Measurements from ENCODE around the gene NEBL.

NEBL gene

DNA sequence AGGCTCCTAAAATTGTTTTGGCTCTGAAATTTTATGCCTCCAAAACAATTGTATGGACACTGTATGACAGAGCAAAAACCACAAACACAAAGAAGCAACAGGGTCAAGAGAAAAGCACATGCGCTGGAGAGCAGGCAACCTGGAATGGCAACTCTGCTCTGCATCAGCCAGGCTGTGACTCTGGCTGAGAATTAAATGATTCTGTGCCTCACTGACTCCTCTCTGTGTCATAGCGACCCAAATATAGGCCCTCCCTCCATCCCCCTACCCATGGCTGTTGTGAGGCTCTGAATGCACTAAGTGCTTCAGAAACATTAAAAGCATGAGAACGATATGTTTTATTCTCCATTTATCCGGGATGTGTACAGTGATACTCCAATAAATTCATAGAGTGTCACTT is 24.9 kb upstream of the NEBL start:
- Mint-ChIP-seq H3K27me3 (no peaks in the 10 kb centered on the region), H3K4me1 (no peaks in the 10 kb centered on the region), H3K27ac (ENCODE audit: low read depth) (no peak overlapping the region), H3K9me3 (peaks cover 8% of the 10 kb centered on the region), H3K36me3 (ENCODE audit: insufficient read depth) (peaks cover 3% of the 10 kb centered on the region), H3K4me3 (no peak overlapping the region)
- ATAC-seq (replicated peaks; ENCODE audit: extremely low read depth, poor library complexity, severe bottlenecking) (no peak), DNase-seq (ENCODE audit: low spot score in 2 of 2) (no peak)

DNA sequence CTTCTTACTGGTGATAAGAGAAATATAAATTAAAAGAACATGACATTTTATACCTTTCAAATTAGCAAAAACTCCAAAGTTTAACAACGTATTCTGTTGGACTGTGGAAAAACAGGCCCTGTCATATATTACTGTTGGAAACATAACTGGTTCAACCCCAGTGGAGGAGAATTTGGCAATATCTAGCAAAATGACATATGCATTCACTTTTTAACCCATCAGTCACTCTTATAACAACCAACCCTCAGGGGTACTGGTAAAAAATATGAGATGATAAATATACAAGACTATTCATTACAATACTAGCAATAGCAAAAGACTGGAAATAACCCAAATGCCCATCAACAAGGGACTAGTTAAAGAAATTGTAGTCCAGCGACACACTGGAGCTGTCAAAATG is 22.9 kb upstream of the NEBL start:
- Mint-ChIP-seq H3K27ac (ENCODE audit: low read depth) (no peak overlapping the region), H3K36me3 (ENCODE audit: insufficient read depth) (peaks cover 3% of the 10 kb centered on the region), H3K9me3 (no peaks in the 10 kb centered on the region)

DNA sequence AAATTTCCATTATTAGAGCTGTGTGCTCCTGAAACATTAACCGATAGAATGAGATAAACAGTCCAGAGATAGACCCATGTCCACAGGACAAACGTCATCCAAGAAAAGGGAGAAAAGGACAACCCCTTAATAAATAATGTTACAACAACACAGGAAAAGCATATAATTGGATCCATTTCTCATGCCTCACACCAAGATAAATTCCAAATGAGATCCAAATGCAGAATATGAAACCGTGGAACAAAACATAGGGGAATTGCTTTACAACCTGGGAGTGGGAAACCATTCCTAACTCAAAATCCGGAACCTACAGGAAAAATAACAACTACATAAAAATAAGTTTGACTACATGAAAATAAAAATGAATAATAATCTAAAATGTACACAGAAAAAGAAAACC is 22.4 kb upstream of the NEBL start:
- no peak for DNase-seq (ENCODE audit: low spot score in 2 of 2)
- no peaks in the 10 kb centered on the region for H3K9me3 Mint-ChIP-seq
- no peak overlapping the region for H3K27ac Mint-ChIP-seq (ENCODE audit: low read depth)
- H3K36me3 Mint-ChIP-seq (ENCODE audit: insufficient read depth): peaks cover 3% of the 10 kb centered on the region
- H3K4me3 Mint-ChIP-seq: no peak overlapping the region
- H3K4me1 Mint-ChIP-seq: no peaks in the 10 kb centered on the region
- ATAC-seq (replicated peaks; ENCODE audit: extremely low read depth, poor library complexity, severe bottlenecking): no peak
- no peaks in the 10 kb centered on the region for H3K27me3 Mint-ChIP-seq

More for the DNA sequence above, 22.9 kb upstream of the NEBL start:
- no peaks in the 10 kb centered on the region for H3K4me1 Mint-ChIP-seq
- no peaks in the 10 kb centered on the region for H3K27me3 Mint-ChIP-seq
- H3K4me3 Mint-ChIP-seq: no peak overlapping the region
- no peak for ATAC-seq (replicated peaks; ENCODE audit: extremely low read depth, poor library complexity, severe bottlenecking)
- DNase-seq (ENCODE audit: low spot score in 2 of 2): no peak

DNA sequence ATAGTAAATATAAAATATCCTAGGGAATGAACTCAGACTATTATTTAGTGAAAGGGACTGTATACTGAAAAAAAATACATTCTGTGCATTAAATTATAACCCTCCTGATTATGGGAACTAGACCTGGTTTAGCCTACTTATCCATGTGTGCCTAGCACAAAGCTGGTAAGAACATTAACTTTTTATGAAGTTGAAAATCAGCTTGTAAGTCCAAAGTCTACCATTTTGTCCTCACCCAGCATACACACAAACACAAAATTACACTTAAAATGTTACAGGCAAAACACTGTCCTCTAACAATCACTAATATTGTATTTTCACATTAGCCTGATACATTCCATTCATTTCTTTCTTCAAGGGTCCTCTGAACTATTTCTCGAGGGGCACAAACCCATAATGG is 19.9 kb upstream of the NEBL start:
- no peak for ATAC-seq (replicated peaks; ENCODE audit: extremely low read depth, poor library complexity, severe bottlenecking)
- Mint-ChIP-seq H3K27me3 (no peaks in the 10 kb centered on the region), H3K36me3 (ENCODE audit: insufficient read depth) (peaks cover 3% of the 10 kb centered on the region), H3K4me1 (no peaks in the 10 kb centered on the region), H3K9me3 (peaks cover 8% of the 10 kb centered on the region), H3K27ac (ENCODE audit: low read depth) (no peak overlapping the region), H3K4me3 (no peak overlapping the region)
- no peak for DNase-seq (ENCODE audit: low spot score in 2 of 2)

DNA sequence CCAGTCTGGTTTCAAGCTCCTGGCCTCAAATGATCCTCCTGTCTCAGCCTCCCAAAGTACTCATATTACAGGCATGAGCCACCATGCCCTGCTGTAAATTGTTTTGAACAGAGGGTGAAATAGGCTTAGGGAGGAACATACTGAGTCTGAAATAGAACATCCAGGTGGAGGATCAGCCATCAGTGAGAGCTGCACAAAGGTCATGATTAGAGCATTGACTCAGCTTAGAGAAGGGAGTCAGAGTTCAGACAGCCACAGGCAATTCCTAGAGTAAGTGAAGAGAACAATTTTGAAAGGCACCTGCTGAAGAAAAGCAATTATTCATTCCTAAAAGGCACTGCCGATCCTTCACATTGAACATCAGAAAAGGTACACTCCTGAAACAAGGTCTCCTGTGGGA is 15.9 kb upstream of the NEBL start:
- Mint-ChIP-seq H3K36me3 (ENCODE audit: insufficient read depth) (no peaks in the 10 kb centered on the region), H3K27me3 (no peaks in the 10 kb centered on the region), H3K27ac (ENCODE audit: low read depth) (no peak overlapping the region), H3K9me3 (peaks cover 8% of the 10 kb centered on the region), H3K4me1 (no peaks in the 10 kb centered on the region), H3K4me3 (no peak overlapping the region)
- no peak for DNase-seq (ENCODE audit: low spot score in 2 of 2)
- ATAC-seq (replicated peaks; ENCODE audit: extremely low read depth, poor library complexity, severe bottlenecking): no peak

DNA sequence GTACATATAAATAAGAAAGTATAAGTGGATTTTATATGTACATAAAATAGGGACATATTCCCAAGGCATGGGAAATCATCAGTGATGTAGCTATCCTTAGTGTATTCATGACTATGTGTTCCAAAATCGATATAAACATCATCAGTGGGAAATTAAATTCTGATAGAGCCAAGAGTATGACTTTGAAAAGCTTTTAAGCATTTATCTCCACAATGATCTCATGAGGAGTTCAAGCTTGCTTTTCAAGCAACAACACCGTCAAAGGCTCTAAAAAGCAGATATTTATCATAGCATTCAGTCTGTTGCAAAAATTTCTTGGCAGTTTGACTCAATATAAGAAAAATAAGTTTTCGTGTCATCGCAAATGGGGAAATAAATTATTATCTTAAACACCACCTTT is 14.5 kb upstream of the NEBL start:
- H3K4me3 Mint-ChIP-seq: no peak overlapping the region
- no peaks in the 10 kb centered on the region for H3K36me3 Mint-ChIP-seq (ENCODE audit: insufficient read depth)
- H3K27ac Mint-ChIP-seq (ENCODE audit: low read depth): no peak overlapping the region
- no peak for DNase-seq (ENCODE audit: low spot score in 2 of 2)
- H3K27me3 Mint-ChIP-seq: no peaks in the 10 kb centered on the region
- ATAC-seq (replicated peaks; ENCODE audit: extremely low read depth, poor library complexity, severe bottlenecking): no peak
- H3K9me3 Mint-ChIP-seq: peaks cover 8% of the 10 kb centered on the region
- no peaks in the 10 kb centered on the region for H3K4me1 Mint-ChIP-seq

DNA sequence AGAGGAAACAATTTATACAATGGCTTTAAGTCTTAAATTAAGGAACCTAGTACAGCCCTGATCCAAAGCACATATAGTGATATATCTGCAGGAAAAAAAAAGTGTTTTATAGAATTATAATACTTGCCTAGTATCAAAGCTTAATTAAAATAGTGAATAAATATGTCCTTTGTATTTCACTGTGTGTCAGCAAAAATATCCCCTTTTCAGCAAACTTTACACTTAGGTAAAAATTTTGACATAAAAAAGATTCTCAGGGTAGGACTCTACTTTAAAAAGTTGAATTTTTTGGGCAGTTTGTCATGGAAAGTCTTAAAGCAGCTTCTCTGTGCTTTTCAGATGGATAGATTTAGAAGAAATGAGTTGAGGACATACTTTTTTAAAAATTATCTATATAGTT is 12.7 kb upstream of the NEBL start:
- ATAC-seq (replicated peaks; ENCODE audit: extremely low read depth, poor library complexity, severe bottlenecking): no peak
- H3K36me3 Mint-ChIP-seq (ENCODE audit: insufficient read depth): no peaks in the 10 kb centered on the region
- H3K9me3 Mint-ChIP-seq: peaks cover 8% of the 10 kb centered on the region
- H3K4me1 Mint-ChIP-seq: no peaks in the 10 kb centered on the region
- DNase-seq (ENCODE audit: low spot score in 2 of 2): no peak
- H3K27ac Mint-ChIP-seq (ENCODE audit: low read depth): no peak overlapping the region
- no peak overlapping the region for H3K4me3 Mint-ChIP-seq
- no peaks in the 10 kb centered on the region for H3K27me3 Mint-ChIP-seq

DNA sequence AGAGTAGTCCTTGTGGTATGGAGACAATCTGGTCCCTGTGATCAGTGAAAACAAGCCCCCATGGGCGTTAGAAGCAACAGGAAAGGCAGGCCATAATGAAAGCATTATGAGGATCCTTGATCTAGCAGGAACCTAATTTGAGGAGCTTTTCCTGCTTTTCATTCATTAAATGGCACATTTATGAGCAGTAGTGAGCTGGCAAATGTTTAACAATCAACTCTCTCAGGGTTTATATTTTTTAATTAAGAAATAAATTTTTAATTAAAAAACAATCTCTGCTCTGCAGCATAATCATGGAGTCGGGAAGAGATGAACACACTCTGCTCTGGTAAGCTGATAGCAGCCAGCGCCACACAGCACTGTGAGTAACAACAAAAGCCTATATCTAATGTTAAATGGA is 11.3 kb upstream of the NEBL start:
- H3K36me3 Mint-ChIP-seq (ENCODE audit: insufficient read depth): no peaks in the 10 kb centered on the region
- no peak for ATAC-seq (replicated peaks; ENCODE audit: extremely low read depth, poor library complexity, severe bottlenecking)
- H3K4me1 Mint-ChIP-seq: no peaks in the 10 kb centered on the region
- H3K4me3 Mint-ChIP-seq: no peak overlapping the region
- H3K27me3 Mint-ChIP-seq: no peaks in the 10 kb centered on the region
- H3K27ac Mint-ChIP-seq (ENCODE audit: low read depth): no peak overlapping the region
- peaks cover 10% of the 10 kb centered on the region for H3K9me3 Mint-ChIP-seq
- DNase-seq (ENCODE audit: low spot score in 2 of 2): no peak

DNA sequence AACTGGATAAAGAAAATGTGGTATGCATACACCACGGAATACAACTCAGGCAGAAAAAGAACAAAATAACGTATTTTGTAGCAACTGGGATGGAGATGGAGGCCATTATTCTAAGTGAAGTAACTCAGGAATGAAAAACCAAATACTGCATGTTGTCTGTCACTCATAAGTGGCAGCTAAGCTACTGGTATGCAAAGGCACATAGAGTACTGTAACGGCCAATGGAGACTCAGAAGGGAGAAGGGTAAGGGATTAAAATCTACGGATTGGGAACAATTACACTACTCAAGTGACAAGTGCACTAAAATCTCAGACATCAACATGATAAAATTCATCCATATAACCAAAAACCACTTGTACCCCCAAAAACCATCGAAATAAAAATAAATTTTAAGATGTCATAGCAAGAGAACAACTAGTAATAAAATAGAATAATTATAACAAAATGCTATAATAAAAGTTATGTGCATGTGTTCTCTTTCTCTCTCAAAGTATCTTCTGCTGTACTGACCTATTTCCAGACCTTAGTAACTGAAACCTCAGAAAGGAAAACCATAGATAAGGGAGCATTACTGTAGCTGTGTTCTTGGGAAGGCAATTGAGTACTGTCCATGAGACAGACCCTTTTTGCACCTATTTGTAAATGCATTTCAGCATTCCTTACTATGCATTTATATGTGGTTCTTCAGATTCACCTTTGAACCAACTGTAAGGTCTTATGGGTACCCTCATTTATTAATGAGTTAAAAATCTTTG is 6.7 kb upstream of the NEBL start:
- Mint-ChIP-seq H3K27ac (ENCODE audit: low read depth) (no peak overlapping the region), H3K27me3 (no peaks in the 10 kb centered on the region), H3K4me1 (no peaks in the 10 kb centered on the region), H3K4me3 (no peak overlapping the region), H3K36me3 (ENCODE audit: insufficient read depth) (no peaks in the 10 kb centered on the region), H3K9me3 (peaks cover 5% of the 10 kb centered on the region)
- no peak for ATAC-seq (replicated peaks; ENCODE audit: extremely low read depth, poor library complexity, severe bottlenecking)
- no peak for DNase-seq (ENCODE audit: low spot score in 2 of 2)

DNA sequence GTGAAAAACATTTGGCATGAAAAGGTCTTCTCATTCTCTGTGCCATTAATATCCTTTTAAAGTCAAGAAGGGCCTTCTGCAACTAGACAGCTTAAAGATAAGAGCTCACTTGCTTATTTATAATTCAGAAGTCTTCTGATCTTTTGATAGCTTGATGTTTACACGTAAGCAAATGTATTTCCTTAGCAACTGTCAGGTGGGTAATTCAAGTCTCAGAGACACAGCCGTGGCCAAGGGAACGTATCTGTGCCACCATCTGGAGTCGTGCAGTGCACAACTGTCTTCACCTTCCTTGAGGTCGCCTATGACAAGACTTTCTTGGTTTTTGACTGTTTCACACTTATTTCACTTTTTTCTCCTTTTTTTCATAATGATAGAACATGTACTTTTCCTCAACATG is 4.0 kb upstream of the NEBL start:
- Mint-ChIP-seq H3K36me3 (ENCODE audit: insufficient read depth) (no peaks in the 10 kb centered on the region), H3K4me1 (no peaks in the 10 kb centered on the region), H3K9me3 (peaks cover 5% of the 10 kb centered on the region), H3K4me3 (no peak overlapping the region), H3K27ac (ENCODE audit: low read depth) (no peak overlapping the region), H3K27me3 (no peaks in the 10 kb centered on the region)
- no peak for DNase-seq (ENCODE audit: low spot score in 2 of 2)
- no peak for ATAC-seq (replicated peaks; ENCODE audit: extremely low read depth, poor library complexity, severe bottlenecking)

DNA sequence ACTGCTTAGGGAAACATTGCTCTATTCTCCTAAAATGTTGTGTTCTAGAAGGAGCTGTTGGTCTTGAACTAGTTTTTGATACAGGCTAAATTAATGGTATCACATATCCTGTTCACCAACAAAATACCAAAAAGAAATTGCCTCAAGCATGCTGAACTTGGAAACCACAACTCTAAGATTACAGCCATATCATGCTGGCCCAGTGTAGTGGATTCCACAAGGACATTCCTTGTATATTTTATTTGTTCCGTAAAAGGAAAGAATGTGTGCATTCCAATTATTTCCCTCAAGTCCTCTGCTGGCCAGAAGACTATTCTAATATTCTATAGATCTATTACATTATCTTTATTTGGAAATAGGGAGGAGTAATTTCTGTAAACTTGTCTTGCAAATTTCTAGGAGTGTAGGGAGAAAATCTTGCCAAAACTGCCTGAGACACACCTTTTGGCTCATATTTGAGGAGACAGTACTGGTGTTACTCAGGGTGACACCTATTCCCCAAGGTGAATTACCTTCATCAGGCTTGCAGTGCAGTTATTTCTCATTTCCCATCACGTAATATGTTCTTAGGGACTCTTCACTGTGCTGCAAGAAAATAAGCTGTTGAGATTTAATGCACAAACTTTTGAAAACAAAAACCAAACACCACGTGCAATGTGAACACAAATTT is 1.9 kb upstream of the NEBL start:
- no peak overlapping the region for H3K4me3 Mint-ChIP-seq
- no peak overlapping the region for H3K27ac Mint-ChIP-seq (ENCODE audit: low read depth)
- H3K4me1 Mint-ChIP-seq: no peaks in the 10 kb centered on the region
- ATAC-seq (replicated peaks; ENCODE audit: extremely low read depth, poor library complexity, severe bottlenecking): no peak
- H3K36me3 Mint-ChIP-seq (ENCODE audit: insufficient read depth): no peaks in the 10 kb centered on the region
- H3K27me3 Mint-ChIP-seq: no peaks in the 10 kb centered on the region
- no peak for DNase-seq (ENCODE audit: low spot score in 2 of 2)
- H3K9me3 Mint-ChIP-seq: peaks cover 9% of the 10 kb centered on the region

DNA sequence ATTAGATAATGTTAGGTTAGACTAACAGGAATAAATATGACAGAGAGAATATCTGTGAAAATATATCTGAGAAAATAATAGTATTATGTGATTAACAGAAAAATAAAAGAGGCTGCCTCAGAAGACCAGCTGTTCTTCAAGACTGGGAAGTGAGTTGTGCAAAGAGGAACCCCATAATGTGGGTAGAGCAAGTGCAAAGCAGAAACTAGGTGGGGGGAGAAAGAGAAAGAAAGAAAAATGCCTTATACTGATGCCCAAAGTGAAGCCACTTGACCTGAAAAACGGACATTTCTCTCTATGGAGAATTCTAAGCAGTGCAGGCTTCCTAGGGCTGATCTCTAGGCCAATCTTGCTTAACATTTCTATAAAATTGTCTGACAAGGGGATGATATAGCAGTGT is 3.8 kb downstream of the NEBL start:
- Mint-ChIP-seq H3K36me3 (ENCODE audit: insufficient read depth) (no peaks in the 10 kb centered on the region), H3K4me1 (no peaks in the 10 kb centered on the region), H3K4me3 (no peak overlapping the region), H3K27ac (ENCODE audit: low read depth) (no peak overlapping the region), H3K9me3 (peaks cover 5% of the 10 kb centered on the region), H3K27me3 (no peaks in the 10 kb centered on the region)
- no peak for DNase-seq (ENCODE audit: low spot score in 2 of 2)
- no peak for ATAC-seq (replicated peaks; ENCODE audit: extremely low read depth, poor library complexity, severe bottlenecking)

DNA sequence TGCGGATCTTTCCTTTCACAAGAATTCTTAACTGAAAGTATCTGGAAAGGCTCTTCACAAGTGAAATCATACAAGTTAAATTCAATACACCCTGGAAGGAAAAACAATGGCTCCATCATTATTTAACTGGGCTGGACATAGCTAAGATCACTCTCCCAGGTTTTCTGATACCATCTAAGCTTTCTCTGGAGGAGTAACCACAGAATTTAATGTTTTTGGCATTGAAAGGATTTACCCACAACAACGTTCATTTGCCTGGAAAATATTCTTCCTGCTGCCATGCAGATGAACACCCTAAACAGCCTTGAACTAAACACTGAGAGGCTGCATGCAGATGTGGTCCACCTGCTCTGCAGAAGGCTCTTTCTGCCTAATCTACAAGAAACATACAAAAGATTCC is 4.3 kb downstream of the NEBL start:
- ATAC-seq (replicated peaks; ENCODE audit: extremely low read depth, poor library complexity, severe bottlenecking) (no peak), DNase-seq (ENCODE audit: low spot score in 2 of 2) (no peak)
- Mint-ChIP-seq H3K4me3 (no peak overlapping the region), H3K36me3 (ENCODE audit: insufficient read depth) (no peaks in the 10 kb centered on the region), H3K27me3 (no peaks in the 10 kb centered on the region), H3K9me3 (peaks cover 5% of the 10 kb centered on the region), H3K4me1 (no peaks in the 10 kb centered on the region), H3K27ac (ENCODE audit: low read depth) (no peak overlapping the region)
